Suppressor macrophage treated with lipopolysaccharide for 4 hours (primary cell): ENCODE measurements around the gene DENND5B.
"Not testable (repeated sequence)": the region's sequence is repeated elsewhere in the genome, so short reads cannot be mapped to it uniquely, and the experiment has no call there.

ENCODE experiments used
- DNase-seq: peaks from one replicate; pipeline ENCODE4 v3.0.0-alpha.2; 2020

Gene DENND5B

GRCh38 chr12:31590642-31591379 lies at the start of gene DENND5B:
Gene DENND5B (minus strand): TSS chr12:31591136. CDS start chr12:31590832, 304 bp downstream.
- peak; percentile 74 for DNase-seq

- DNase-seq = no peak
Observed at GRCh38 chr12:31634620-31635019, 43.7 kb upstream of the DENND5B start.

GRCh38 chr12:31633464-31633863 lies 42.5 kb upstream of the DENND5B start:
- DNase-seq = no peak

GRCh38 chr12:31631809-31632208 lies 40.9 kb upstream of the DENND5B start:
- DNase-seq = peak; percentile 77

GRCh38 chr12:31631023-31631724 lies 40.2 kb upstream of the DENND5B start:
- no peak for DNase-seq

- no peak for DNase-seq
Observed at GRCh38 chr12:31629756-31630732, 39.1 kb upstream of the DENND5B start.

GRCh38 chr12:31627456-31628054 lies 36.6 kb upstream of the DENND5B start:
- DNase-seq = no peak

GRCh38 chr12:31626270-31626995 lies 35.5 kb upstream of the DENND5B start:
- DNase-seq = peak; percentile 10

- DNase-seq = no peak
Observed at GRCh38 chr12:31622038-31622437, 31.1 kb upstream of the DENND5B start.

GRCh38 chr12:31620311-31620710 lies 29.4 kb upstream of the DENND5B start:
- no peak for DNase-seq

- DNase-seq = peak; percentile 11
Observed at GRCh38 chr12:31618228-31619025, 27.5 kb upstream of the DENND5B start.

GRCh38 chr12:31612819-31613218 lies 21.9 kb upstream of the DENND5B start:
- DNase-seq = no peak

GRCh38 chr12:31608299-31608698 lies 17.4 kb upstream of the DENND5B start:
- DNase-seq = not testable (repeated sequence)

GRCh38 chr12:31605531-31605930 lies 14.6 kb upstream of the DENND5B start:
- DNase-seq = no peak

GRCh38 chr12:31603546-31604009 lies 12.6 kb upstream of the DENND5B start:
- DNase-seq = peak; percentile 7

GRCh38 chr12:31600750-31601149 lies 9.8 kb upstream of the DENND5B start:
- no peak for DNase-seq

- no peak for DNase-seq
Observed at GRCh38 chr12:31600252-31600651, 9.3 kb upstream of the DENND5B start.

- no peak for DNase-seq
Observed at GRCh38 chr12:31599053-31599452, 8.1 kb upstream of the DENND5B start.

- DNase-seq = no peak
Observed at GRCh38 chr12:31597066-31597465, 6.1 kb upstream of the DENND5B start.

- DNase-seq = no peak
Observed at GRCh38 chr12:31594681-31595080, 3.7 kb upstream of the DENND5B start.

GRCh38 chr12:31591380-31591901 lies 505 bp upstream of the DENND5B start:
- DNase-seq = peak; percentile 4
